Measurements from ENCODE around the gene RAC2. TPM values are rescaled to one million over a fixed set of nuclear protein-coding genes. Genes with fewer than 3 reads are reported as not detected.
"Not testable (repeated sequence)": the region's sequence is repeated elsewhere in the genome, so short reads cannot be mapped to it uniquely, and the experiment has no call there.

The RAC2 gene
- total RNA-seq, 1 experiment from 2014 or later: 246 TPM

DNA sequence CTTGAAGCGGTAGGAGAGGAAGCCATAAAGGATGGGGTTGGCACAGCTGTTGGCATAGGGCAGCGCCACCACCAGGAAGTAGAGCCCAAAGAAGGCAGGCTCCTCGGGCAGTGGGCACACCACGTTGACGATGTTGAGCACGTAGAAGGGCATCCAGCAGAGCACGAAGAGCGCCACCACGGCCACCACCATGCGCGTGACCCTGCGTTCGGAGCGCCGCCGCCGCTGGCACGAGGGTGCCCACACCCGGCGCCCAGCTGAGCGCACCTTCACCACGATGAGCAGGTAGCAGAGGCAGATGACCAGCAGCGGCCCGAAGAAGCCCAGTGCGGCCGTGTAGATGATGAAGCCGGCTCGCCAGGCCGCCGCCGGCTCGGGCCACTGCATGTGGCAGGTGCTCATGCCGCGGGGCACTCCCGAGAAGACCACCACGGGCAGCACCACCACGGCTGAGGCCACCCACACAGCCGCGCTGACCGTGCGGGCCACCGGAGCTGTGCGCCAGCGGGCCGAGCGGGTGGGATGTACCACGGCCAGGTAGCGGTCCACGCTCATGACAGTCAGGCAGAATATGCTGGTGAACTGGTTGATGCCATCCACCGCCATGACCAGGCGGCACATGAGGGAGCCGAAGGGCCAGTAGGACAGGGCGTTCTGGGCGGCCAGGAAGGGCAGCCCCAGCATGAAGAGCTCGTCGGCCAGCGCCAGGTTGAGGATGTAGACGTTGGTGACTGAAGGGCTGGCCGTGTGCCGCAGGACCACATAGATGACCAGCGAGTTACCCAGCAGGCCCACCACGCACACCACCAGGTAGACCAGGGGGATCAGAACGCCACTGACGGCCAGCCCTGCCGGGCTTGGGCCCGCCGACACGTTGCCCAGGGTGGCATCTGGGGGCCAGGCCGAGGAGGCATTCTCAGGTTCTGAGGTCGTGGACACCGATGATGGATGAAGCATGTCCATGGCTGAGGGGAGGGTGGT, 36.9 kb downstream of the RAC2 start:
- no peak for DNase-seq (ENCODE audit: low read depth)

DNA sequence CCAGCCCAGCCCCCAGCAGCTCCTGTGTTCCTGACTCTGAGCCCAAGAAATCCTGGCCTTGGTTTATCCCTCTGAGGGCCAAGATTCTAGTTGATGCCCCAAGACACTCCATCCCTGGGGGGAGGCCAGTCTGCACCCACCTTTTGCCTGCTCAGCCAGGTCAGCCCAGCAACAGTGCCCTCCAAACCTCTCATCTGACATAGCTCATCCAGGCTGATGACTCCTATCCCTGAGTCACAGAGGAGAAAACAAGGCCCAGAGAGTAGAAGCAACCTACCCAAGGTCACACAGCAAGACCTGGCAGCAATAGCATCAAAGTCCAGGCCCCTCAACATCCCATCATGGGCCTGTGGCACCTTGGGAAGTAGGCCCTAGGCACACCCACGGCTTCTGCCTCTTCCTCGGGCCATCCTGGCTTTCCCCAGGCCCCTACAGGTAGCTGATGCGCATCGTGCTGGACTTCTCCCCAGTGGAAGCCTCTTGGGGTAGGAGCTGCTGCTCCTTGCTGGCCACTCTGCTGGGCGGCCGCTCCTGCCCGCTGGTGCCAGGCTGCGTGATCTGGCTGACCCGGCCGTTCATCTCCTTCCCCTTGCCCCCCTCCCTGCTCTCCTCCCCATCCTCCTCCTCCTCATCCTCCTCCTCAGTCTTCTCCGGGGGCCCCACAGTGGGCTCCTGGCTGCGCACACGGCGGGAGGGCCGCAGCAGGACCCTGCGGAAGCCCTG, 37.8 kb downstream of the RAC2 start:
- no peak for DNase-seq (ENCODE audit: low read depth)

DNA sequence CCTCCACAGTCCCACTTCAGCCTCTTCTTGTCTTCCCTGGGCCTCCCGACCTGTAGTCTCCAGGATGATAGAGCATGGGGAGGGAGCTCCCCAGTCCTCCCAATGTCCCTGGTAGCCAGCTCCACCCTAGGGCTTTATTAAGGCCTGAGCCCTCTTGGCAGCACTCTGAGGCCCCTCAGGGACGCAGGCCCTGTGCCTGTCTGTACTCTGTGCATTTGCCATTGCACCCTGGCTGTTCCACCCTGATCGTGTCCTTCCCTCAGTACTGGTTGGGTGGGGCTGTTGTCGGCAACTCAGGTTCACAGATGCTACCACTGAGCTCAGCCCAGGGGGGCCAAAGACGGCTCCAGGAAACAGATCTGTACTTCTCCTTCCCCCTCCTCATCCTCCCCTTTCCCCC, 39.0 kb downstream of the RAC2 start:
- DNase-seq (ENCODE audit: low read depth): no peak

DNA sequence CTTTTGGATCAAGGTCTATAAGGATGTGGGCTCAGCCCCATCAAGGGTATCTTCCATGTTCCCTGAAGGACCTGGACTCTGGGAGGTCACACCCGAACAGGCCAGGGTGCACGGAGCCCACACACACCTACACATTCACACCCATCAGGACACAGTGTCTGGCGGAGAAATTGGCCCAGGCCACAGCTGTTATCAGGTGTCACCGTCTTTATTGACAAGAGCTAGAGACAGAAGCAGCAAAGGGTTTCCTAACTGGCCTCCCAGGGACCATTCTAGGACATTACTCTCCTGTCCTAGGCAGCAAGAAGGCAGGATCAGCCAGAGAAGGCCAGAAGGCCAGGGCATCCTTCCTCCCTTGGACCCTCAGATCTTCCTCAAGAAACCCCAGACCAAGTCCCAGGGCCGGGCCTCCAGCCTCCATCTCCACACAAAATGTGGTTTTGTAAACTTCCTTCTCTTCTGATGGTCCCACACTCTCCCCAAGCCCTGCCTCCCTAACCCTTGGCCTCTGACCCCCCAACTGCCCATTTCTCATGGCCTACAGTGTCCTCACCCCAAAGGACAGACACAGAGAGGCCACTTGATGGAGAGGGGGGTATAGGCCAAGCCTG, 39.9 kb downstream of the RAC2 start:
- no peak for DNase-seq (ENCODE audit: low read depth)

- no peak for DNase-seq (ENCODE audit: low read depth)
These were observed 40.6 kb downstream of the RAC2 start for GRCh38 chr22:37203354-37204044.

- DNase-seq (ENCODE audit: low read depth): no peak
These were observed 41.4 kb downstream of the RAC2 start for GRCh38 chr22:37202716-37203115.

- DNase-seq (ENCODE audit: low read depth): no peak
These were observed 42.0 kb downstream of the RAC2 start for GRCh38 chr22:37202001-37202555.

- DNase-seq (ENCODE audit: low read depth): not testable (repeated sequence)
These were observed 42.6 kb downstream of the RAC2 start for GRCh38 chr22:37201443-37201820.

GRCh38 chr22:37199760-37200108, 44.3 kb downstream of the RAC2 start:
- DNase-seq (ENCODE audit: low read depth): no peak

GRCh38 chr22:37199103-37199759, 44.8 kb downstream of the RAC2 start:
- peak; percentile 96 for DNase-seq (ENCODE audit: low read depth)

DNA sequence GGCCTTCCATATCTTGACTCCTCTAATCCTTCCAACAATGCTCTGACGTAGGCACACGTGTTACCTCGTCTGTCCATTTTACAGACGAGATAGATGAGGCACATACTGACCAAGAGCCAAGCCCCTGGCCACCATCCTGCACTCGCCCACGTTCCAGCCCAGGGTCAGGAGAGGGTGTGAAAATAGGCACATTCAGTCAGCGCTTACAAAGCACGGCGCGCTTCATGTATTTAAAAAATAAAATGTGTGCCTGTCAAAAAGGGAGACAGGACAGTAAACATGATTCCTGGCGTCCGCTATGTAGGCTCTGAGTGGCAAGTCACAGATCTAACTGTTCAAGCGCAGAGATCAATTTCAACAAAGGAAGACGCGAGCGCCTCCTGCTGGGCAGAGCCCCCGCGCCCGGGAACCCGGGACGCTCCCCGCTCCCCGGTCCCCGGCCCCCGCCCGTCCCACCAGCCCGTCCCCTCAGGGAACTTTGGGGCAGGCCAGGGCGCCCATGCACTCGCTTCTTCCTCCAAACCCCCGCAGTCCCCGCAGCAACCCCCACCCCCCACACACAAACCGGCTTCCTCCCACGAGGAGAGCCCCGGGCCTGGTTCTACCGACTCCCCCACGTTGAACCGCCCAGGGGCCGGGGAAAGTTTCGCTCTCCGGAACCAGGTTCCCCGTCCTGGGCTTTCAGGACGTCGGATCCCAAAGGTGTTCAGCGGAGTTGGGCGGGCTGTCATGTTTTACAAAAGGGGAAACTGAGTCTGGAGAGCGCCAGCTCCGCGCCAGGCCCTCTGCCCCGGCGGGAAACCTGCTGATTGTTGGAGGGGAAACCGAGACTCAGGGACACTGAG, 45.6 kb downstream of the RAC2 start:
- DNase-seq (ENCODE audit: low read depth): peak; percentile 74

GRCh38 chr22:37197451-37198257, 46.4 kb downstream of the RAC2 start:
- peak; percentile 67 for DNase-seq (ENCODE audit: low read depth)

DNA sequence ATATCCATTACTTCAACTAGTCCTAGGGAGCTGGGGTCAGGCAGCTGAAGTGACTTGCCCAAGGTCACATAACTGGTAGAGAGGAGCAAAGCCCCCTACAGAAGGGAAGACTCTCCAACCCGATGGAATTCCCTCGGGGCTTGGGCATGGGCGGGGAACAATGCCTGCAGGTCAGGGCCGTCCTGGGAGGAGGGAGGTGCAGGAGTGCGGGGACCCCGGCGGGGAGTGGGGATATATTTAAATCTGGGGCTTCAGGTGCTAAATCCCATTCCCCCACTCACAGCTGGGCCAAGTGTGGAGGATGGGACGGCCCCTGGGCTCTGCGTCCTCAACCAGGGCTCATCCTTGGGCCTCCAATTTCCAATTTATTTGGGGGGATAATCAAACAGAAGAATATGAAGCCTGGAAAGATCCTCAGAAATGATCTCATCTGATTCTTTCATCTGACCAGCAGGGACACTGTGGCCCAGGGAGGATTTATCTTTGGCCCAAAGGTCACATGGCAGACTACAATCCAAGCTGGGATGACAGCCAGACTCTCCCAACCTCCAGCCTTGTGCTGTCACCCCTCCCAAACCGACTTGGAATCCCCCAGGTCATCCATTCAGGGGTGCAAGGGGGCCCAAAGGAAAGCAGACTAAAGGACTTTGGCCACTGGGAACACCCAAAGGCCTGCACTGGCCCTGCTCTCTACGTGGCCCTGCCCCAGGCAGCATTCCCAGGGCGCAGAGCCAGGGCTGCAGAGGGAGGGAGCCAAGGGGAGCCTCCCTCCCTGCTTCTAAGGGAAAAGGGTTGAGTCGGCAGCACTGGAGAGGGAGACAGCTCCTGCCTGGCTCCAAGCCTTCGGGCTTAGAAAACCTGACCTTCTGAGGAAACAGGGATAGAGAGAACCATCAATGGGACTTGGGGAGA, 47.3 kb downstream of the RAC2 start:
- DNase-seq (ENCODE audit: low read depth): peak; percentile 10

- no peak for DNase-seq (ENCODE audit: low read depth)
These were observed 48.1 kb downstream of the RAC2 start for GRCh38 chr22:37195921-37196320.

DNA sequence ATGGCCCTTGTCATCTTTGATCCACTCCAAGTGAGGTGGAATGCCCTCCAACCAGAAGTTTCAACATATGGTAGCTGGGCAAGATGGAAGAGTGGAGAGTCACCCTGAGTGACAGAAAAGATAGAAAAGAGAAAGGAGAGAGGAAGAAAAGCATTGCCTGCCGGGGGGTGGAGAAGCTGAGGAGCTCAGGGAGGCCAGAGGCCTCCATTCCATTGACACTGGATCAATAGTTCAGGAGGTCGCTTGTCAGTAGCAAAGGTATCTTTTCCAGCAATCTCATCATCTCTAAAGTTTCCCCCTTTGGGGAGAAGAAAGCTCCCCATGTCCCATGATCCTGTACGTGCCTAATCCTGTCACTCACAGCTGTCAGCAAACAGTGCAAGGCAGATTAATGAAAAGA, 49.3 kb downstream of the RAC2 start:
- DNase-seq (ENCODE audit: low read depth): no peak

DNA sequence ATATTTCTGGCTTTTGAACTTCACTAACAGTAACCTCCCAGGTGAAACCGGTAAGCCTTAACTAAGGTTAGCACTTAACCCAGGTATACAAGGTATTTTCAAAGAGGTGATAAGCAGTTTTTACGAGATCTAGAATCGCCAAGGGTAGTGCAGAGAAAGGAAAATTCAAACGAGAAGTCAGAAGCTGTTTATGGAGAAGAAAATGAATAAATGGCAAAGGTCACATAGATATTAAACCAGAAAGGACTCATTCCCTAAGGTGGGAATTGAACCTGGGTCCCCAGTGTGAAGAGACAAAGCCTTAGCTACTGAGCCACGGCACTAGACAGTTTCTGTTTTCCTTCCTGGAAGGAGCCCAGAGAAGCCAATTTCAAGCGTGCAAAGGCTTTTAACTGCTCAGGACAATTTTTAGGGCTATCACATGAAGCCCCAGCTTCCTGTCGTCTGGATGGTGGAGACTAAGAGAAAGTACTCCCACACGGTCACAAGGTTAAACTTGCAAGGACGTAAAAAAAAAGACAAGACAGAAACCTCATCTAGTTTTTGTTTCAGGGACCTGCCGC, 50.4 kb downstream of the RAC2 start:
- DNase-seq (ENCODE audit: low read depth): peak; percentile 78

GRCh38 chr22:37192741-37193140, 51.3 kb downstream of the RAC2 start:
- DNase-seq (ENCODE audit: low read depth): no peak

Data from HT1080 (cell line).